Duodenal mucosa (tissue), 2 donors: Measurements from ENCODE around the gene FBLN5.

Experiments used
- H3K27ac ChIP-seq: one replicate; pipeline ENCODE4 v1.7.0; 2013; ENCODE audit warnings: low read depth, low read length
- H3K27me3 ChIP-seq, 2 donors: one replicate each; pipeline ENCODE4 v1.7.0; 2013; ENCODE audit warnings: low read length in 2 of 2, control low read depth in 1 of 2; ENCODE audit not compliant: insufficient read depth in 2 of 2, control insufficient read depth in 1 of 2
- H3K36me3 ChIP-seq, 2 donors: one replicate each; pipeline ENCODE4 v1.7.0; 2013; ENCODE audit warnings: low read length in 2 of 2, control low read depth in 1 of 2; ENCODE audit not compliant: insufficient read depth in 2 of 2, control insufficient read depth in 1 of 2
- H3K4me1 ChIP-seq, 2 donors: one replicate each; pipeline ENCODE4 v1.7.0; 2013; ENCODE audit warnings: low read length in 2 of 2, control low read depth in 1 of 2; ENCODE audit not compliant: insufficient read depth in 2 of 2, control insufficient read depth in 1 of 2
- H3K4me3 ChIP-seq, 2 donors: one replicate each; pipeline ENCODE4 v1.7.0; 2013; ENCODE audit warnings: low read length in 2 of 2, low read depth in 1 of 2
- H3K9ac ChIP-seq, 2 donors: one replicate each; pipeline ENCODE4 v1.7.0; 2013; ENCODE audit warnings: low read length in 2 of 2, low read depth in 1 of 2
- H3K9me3 ChIP-seq, 2 donors: one replicate each; pipeline ENCODE4 v1.7.0; 2013; ENCODE audit warnings: low read length in 2 of 2, control low read depth in 1 of 2; ENCODE audit not compliant: control insufficient read depth in 1 of 2

FBLN5 gene, protein sequence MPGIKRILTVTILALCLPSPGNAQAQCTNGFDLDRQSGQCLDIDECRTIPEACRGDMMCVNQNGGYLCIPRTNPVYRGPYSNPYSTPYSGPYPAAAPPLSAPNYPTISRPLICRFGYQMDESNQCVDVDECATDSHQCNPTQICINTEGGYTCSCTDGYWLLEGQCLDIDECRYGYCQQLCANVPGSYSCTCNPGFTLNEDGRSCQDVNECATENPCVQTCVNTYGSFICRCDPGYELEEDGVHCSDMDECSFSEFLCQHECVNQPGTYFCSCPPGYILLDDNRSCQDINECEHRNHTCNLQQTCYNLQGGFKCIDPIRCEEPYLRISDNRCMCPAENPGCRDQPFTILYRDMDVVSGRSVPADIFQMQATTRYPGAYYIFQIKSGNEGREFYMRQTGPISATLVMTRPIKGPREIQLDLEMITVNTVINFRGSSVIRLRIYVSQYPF

GRCh38 chr14:91947475-91948184 is at the start of gene FBLN5:
FBLN5 (minus strand) TSS chr14:91947694; CDS start chr14:91947229, 465 bp downstream.
- H3K9ac ChIP-seq, result peak within 1 kb of the TSS; percentile 36 to 54
- peaks cover 18 to 22% of the 10 kb centered on the region in 2 donors for H3K27me3 ChIP-seq
- no peaks in the 10 kb centered on the region for H3K9me3 ChIP-seq
- peaks cover 0 to 4% of the 10 kb centered on the region in 2 donors for H3K4me1 ChIP-seq
- H3K4me3 ChIP-seq, result peak within 1 kb of the TSS; percentile 57 to 69
- H3K27ac ChIP-seq, result peak within 1 kb of the TSS; percentile 50
- H3K36me3 ChIP-seq, result no peaks in the 10 kb centered on the region

- Histone ChIP-seq H3K36me3 (peaks cover 5 to 40% of the 10 kb centered on the region in 2 donors), H3K9ac (no peak overlapping the region), H3K4me1 (peaks cover 6 to 7% of the 10 kb centered on the region in 2 donors), H3K9me3 (no peaks in the 10 kb centered on the region), H3K27me3 (no peaks in the 10 kb centered on the region), H3K27ac (no peak overlapping the region), H3K4me3 (no peak overlapping the region)
Measured at GRCh38 chr14:91996948-91997371, 49.5 kb upstream of the FBLN5 start.

DNA sequence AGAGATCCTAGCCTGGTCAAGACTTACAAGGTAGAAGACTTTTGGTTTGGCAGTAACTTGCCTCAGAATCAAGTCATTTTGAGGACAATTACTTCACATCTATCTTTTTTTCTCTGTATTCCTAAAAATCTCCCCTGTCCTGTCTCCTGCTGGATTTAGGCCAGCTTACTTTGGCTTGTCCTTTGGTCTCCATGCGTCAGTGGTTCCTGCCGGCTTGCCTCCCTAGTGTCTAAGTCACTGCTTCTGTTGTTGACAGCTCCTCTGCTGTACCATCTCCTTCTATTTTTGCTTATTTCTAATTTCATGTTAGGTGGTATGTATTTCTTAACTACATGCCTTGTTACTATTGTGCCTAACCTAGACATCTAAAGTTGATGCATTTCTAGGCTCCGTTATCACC is 39.7 kb upstream of the FBLN5 start:
- H3K4me3 ChIP-seq, result no peak overlapping the region
- H3K4me1 ChIP-seq, result no peaks in the 10 kb centered on the region
- no peaks in the 10 kb centered on the region for H3K9me3 ChIP-seq
- peaks cover 32 to 67% of the 10 kb centered on the region in 2 donors for H3K36me3 ChIP-seq
- no peak overlapping the region for H3K9ac ChIP-seq
- no peak overlapping the region for H3K27ac ChIP-seq
- no peaks in the 10 kb centered on the region for H3K27me3 ChIP-seq

- Histone ChIP-seq H3K4me3 (no peak overlapping the region), H3K36me3 (peaks cover 26 to 53% of the 10 kb centered on the region in 2 donors), H3K9me3 (no peaks in the 10 kb centered on the region), H3K27ac (no peak overlapping the region), H3K9ac (no peak overlapping the region), H3K4me1 (no peaks in the 10 kb centered on the region), H3K27me3 (no peaks in the 10 kb centered on the region)
Measured at GRCh38 chr14:91985521-91986255, 38.2 kb upstream of the FBLN5 start.

GRCh38 chr14:91985008-91985407 is 37.5 kb upstream of the FBLN5 start:
- Histone ChIP-seq H3K27me3 (no peaks in the 10 kb centered on the region), H3K4me1 (no peaks in the 10 kb centered on the region), H3K9ac (no peak overlapping the region), H3K4me3 (no peak overlapping the region), H3K9me3 (no peaks in the 10 kb centered on the region), H3K27ac (no peak overlapping the region), H3K36me3 (peaks cover 25 to 56% of the 10 kb centered on the region in 2 donors)

- no peaks in the 10 kb centered on the region for H3K27me3 ChIP-seq
- no peaks in the 10 kb centered on the region for H3K9me3 ChIP-seq
- H3K36me3 ChIP-seq, result peaks cover 24 to 54% of the 10 kb centered on the region in 2 donors
- no peaks in the 10 kb centered on the region for H3K4me1 ChIP-seq
- no peak overlapping the region for H3K9ac ChIP-seq
- H3K4me3 ChIP-seq, result no peak overlapping the region
- no peak overlapping the region for H3K27ac ChIP-seq
Measured at GRCh38 chr14:91983588-91983987, 36.1 kb upstream of the FBLN5 start.

DNA sequence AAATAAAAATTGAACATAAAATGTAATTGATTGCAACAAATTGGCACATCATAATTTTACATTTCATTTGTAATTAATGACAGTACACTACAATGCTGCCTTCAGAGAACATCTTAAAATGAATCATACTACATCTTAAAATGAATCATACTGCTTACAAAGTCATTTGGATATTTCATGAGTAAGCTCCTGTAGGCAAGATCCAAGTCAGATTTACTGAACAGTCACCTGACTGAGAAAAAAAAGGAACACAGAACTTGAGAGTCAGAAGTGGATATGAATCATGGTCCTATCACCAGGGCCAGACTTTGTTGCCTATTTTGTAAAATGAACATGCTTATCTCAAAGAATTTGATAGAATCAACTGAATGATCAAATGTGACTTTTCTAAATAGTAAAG is 32.7 kb upstream of the FBLN5 start:
- no peaks in the 10 kb centered on the region for H3K9me3 ChIP-seq
- H3K4me3 ChIP-seq, result no peak overlapping the region
- peaks cover 7 to 37% of the 10 kb centered on the region in 2 donors for H3K36me3 ChIP-seq
- no peaks in the 10 kb centered on the region for H3K4me1 ChIP-seq
- H3K27ac ChIP-seq, result no peak overlapping the region
- no peak overlapping the region for H3K9ac ChIP-seq
- H3K27me3 ChIP-seq, result no peaks in the 10 kb centered on the region

DNA sequence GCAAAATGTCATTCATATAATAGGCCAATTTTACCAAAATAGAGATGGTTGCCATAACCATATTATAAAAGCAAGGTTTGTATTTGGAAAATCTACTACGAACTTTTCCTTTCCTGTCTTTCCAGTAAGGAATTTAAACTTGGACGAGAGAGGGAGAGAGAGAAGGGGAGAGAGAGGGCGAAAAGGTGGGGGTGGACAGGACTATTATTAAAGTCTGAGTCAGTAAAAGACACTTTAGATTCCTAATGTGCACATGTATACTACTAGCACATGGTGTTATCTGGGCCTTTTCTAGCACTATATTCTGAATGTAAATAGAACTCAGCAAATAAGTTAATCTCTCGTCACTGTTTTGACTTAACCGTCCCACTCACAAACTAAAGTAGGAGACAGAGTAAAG is 30.4 kb upstream of the FBLN5 start:
- Histone ChIP-seq H3K27me3 (no peaks in the 10 kb centered on the region), H3K9me3 (no peaks in the 10 kb centered on the region), H3K36me3 (peaks cover 14 to 44% of the 10 kb centered on the region in 2 donors), H3K9ac (no peak overlapping the region), H3K27ac (no peak overlapping the region), H3K4me1 (no peaks in the 10 kb centered on the region), H3K4me3 (no peak overlapping the region)

DNA sequence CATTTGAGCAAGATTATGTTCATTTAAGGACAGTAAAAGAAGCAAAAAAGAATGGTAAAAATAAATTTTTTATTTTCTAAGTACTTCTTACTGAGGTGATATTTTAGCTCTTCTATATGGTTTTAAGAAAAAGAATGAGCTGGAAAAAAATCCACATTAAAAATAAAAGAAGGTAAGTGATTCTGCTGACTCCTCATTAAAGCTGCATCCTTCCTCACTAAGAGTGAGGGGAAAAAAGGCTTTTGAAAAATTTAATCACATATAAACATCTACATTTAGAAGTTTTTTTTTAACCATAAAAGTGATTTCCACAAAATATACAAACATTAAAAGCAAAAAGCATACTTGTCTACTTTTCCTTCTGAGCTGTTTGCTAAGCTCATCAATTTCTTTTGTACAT is 28.3 kb upstream of the FBLN5 start:
- Histone ChIP-seq H3K27me3 (no peaks in the 10 kb centered on the region), H3K9ac (no peak overlapping the region), H3K4me3 (no peak overlapping the region), H3K4me1 (no peaks in the 10 kb centered on the region), H3K9me3 (no peaks in the 10 kb centered on the region), H3K27ac (no peak overlapping the region), H3K36me3 (peaks cover 26 to 50% of the 10 kb centered on the region in 2 donors)
